Measurements from ENCODE around the gene SRM. TPM values are rescaled to one million over a fixed set of nuclear protein-coding genes. Genes with fewer than 3 reads are reported as not detected.

SRM gene
- total RNA-seq, 1 experiment from 2014 or later, result 150 TPM

DNA sequence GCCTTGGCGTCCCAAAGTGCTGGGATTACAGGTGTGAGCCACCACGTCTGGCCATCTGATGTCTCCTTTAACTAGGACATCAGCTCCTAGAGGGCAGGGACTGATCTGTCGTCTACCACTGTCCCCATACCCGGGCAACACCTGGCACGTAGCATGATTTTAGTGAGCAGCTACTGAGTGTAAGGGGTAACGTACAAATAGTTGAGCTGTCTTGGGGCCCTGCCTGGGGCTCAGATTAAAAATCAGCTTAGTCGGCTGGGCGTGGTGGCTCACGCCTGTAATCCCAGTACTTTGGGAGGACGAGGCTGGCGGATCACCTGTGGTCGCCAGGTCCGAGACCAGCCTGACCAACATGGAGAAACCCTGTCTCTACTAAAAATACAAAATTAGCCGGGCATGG lies 1.8 kb downstream of the SRM start (continued):
- TF ChIP-seq TCF7L2 (IDR thresholded peaks at IDR 0.05; ENCODE audit: borderline replicate concordance, extremely low read depth, insufficient read depth, insufficient read length) (no peak), POLR2A (IDR thresholded peaks at IDR 0.05; ENCODE audit: borderline replicate concordance, extremely low read depth, insufficient read depth, insufficient read length) (no peak)
- TF ChIP-seq, protein P1, sequence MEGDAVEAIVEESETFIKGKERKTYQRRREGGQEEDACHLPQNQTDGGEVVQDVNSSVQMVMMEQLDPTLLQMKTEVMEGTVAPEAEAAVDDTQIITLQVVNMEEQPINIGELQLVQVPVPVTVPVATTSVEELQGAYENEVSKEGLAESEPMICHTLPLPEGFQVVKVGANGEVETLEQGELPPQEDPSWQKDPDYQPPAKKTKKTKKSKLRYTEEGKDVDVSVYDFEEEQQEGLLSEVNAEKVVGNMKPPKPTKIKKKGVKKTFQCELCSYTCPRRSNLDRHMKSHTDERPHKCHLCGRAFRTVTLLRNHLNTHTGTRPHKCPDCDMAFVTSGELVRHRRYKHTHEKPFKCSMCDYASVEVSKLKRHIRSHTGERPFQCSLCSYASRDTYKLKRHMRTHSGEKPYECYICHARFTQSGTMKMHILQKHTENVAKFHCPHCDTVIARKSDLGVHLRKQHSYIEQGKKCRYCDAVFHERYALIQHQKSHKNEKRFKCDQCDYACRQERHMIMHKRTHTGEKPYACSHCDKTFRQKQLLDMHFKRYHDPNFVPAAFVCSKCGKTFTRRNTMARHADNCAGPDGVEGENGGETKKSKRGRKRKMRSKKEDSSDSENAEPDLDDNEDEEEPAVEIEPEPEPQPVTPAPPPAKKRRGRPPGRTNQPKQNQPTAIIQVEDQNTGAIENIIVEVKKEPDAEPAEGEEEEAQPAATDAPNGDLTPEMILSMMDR (IDR thresholded peaks at IDR 0.05 in 2 of 3, conservative IDR thresholded peaks at IDR 0.05 in 1 of 3; ENCODE audit: borderline replicate concordance in 1 of 3, insufficient read depth in 1 of 3, low read depth in 2 of 3, low read length in 2 of 3), result no peak

GRCh38 chr1:11057477-11057876 lies 2.3 kb downstream of the SRM start:
- intact Hi-C loops (cut with micrococcal nuclease), result no loop called here
- Histone ChIP-seq H3K4me2 (ENCODE audit: low read length) (peak overlapping the region; percentile 95; the same call in 1 of the 2 replicates), H3K9me3 (ENCODE audit: control insufficient read depth in 1 of 2, insufficient read depth in 1 of 2, low read depth in 1 of 2, low read length in 2 of 2) (no peaks in the 10 kb centered on the region), H3K9me2 (ENCODE audit: insufficient read depth) (no peaks in the 10 kb centered on the region), H4K20me1 (ENCODE audit: insufficient read depth) (no peaks in the 10 kb centered on the region), H3K4me1 (ENCODE audit: control insufficient read depth in 1 of 2, insufficient read depth in 2 of 2, low read length in 2 of 2) (peaks cover 6 to 21% of the 10 kb centered on the region in 2 experiments; a peak in 3 of 4 replicates), H3K36me3 (ENCODE audit: control insufficient read depth in 1 of 2, insufficient read depth in 2 of 2, low read length in 2 of 2) (peaks cover 2 to 25% of the 10 kb centered on the region in 2 experiments; a peak in 2 of 4 replicates), H3K4me3 (replicated peaks in 1 of 2; ENCODE audit: low read depth in 1 of 2, low read length in 2 of 2) (no peak overlapping the region), H2AFZ (ENCODE audit: low read depth, low read length, poor library complexity, severe bottlenecking) (no peak overlapping the region), H3K79me2 (ENCODE audit: insufficient read depth, low read length) (peaks cover 44% of the 10 kb centered on the region), H3K27ac (ENCODE audit: low read depth, low read length) (no peak overlapping the region), H3K27me3 (ENCODE audit: insufficient read depth, low read length) (no peaks in the 10 kb centered on the region), H3K9ac (ENCODE audit: low read length) (no peak overlapping the region)
- CTCF ChIA-PET, result no interaction called here
- DNase-seq (ENCODE audit: low read depth, low spot score), result no peak
- TF ChIP-seq YY1 (IDR thresholded peaks at IDR 0.05; ENCODE audit: extremely low read depth, insufficient replicate concordance, low read depth, low read length), result no peak
- TF ChIP-seq, protein P1 (IDR thresholded peaks at IDR 0.05 in 2 of 3, conservative IDR thresholded peaks at IDR 0.05 in 1 of 3; ENCODE audit: borderline replicate concordance in 1 of 3, insufficient read depth in 1 of 3, low read depth in 2 of 3, low read length in 2 of 3), result 0 out of 6 replicates have a peak, but pooled peaks of 1 of the 3 experiments have one; percentile 9
- BruUV-seq (replicated peaks), result TSS peak; percentile 26
- POLR2A ChIA-PET, result no interaction called here
- RAD21 ChIA-PET (ENCODE audit: low non-redundant PET in 1 of 2, low total read pairs in 2 of 2, uncharacterized antibody in 2 of 2, unreplicated experiment in 2 of 2), result no interaction called here
- no peak for ATAC-seq

Measured in HCT116 (cell line).